ENCODE measurements around the gene CEACAM1. TPM values are rescaled to one million over a fixed set of nuclear protein-coding genes. Genes with fewer than 3 reads are reported as not detected.

Gene CEACAM1
- total RNA-seq, 1 experiment from 2014 or later = 2.4 TPM

DNA sequence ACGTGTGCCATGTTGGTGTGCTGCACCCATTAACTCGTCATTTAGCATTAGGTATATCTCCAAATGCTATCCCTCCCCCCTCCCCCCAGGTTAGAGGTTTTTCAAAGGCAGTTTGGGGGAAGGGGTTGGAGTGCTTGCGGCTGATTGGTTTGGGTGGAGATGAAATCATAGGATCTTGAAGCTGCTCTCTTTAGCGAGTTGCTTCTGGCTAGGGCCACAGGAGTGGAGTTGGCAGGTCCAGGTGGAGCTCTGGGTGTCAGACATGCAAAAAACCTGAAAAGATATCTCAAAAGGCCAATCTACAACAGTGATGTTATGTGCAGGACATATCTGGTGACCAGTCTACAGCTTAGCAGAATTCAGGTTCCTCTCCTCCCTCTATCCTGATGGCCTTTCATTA is 52.9 kb downstream of the CEACAM1 start:
- in situ Hi-C loops (cut with HindIII; ENCODE audit: low pct_unique_long_range_greater_than_20kb, low sequenced_read_pairs) (no loop called here), intact Hi-C loops (cut with micrococcal nuclease; ENCODE audit: unreplicated experiment) (no loop called here)
- no peaks in the 10 kb centered on the region for H3K27me3 ChIP-seq (ENCODE audit: control insufficient read depth, insufficient read depth, low read length)
- H3K4me1 ChIP-seq (ENCODE audit: control insufficient read depth, insufficient read depth, low read length) = no peaks in the 10 kb centered on the region
- H3K36me3 ChIP-seq (ENCODE audit: control insufficient read depth, insufficient read depth, low read length) = no peaks in the 10 kb centered on the region
- no peak overlapping the region for H3K27ac ChIP-seq (ENCODE audit: low read length)
- ATAC-seq = no peak
- no peaks in the 10 kb centered on the region for H3K9me3 ChIP-seq (ENCODE audit: control insufficient read depth, insufficient read depth, low read depth, low read length)
- TF ChIP-seq, protein P1, sequence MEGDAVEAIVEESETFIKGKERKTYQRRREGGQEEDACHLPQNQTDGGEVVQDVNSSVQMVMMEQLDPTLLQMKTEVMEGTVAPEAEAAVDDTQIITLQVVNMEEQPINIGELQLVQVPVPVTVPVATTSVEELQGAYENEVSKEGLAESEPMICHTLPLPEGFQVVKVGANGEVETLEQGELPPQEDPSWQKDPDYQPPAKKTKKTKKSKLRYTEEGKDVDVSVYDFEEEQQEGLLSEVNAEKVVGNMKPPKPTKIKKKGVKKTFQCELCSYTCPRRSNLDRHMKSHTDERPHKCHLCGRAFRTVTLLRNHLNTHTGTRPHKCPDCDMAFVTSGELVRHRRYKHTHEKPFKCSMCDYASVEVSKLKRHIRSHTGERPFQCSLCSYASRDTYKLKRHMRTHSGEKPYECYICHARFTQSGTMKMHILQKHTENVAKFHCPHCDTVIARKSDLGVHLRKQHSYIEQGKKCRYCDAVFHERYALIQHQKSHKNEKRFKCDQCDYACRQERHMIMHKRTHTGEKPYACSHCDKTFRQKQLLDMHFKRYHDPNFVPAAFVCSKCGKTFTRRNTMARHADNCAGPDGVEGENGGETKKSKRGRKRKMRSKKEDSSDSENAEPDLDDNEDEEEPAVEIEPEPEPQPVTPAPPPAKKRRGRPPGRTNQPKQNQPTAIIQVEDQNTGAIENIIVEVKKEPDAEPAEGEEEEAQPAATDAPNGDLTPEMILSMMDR (IDR thresholded peaks at IDR 0.05) = no peak
- TF ChIP-seq POLR2AphosphoS5 (IDR thresholded peaks at IDR 0.05; ENCODE audit: low read depth, low read length) (no peak), SIN3A (IDR thresholded peaks at IDR 0.05; ENCODE audit: borderline replicate concordance, insufficient read depth, low read depth, low read length) (no peak), TCF7L2 (IDR thresholded peaks at IDR 0.05; ENCODE audit: low read depth, low read length) (no peak)
- TF ChIP-seq, protein P2, sequence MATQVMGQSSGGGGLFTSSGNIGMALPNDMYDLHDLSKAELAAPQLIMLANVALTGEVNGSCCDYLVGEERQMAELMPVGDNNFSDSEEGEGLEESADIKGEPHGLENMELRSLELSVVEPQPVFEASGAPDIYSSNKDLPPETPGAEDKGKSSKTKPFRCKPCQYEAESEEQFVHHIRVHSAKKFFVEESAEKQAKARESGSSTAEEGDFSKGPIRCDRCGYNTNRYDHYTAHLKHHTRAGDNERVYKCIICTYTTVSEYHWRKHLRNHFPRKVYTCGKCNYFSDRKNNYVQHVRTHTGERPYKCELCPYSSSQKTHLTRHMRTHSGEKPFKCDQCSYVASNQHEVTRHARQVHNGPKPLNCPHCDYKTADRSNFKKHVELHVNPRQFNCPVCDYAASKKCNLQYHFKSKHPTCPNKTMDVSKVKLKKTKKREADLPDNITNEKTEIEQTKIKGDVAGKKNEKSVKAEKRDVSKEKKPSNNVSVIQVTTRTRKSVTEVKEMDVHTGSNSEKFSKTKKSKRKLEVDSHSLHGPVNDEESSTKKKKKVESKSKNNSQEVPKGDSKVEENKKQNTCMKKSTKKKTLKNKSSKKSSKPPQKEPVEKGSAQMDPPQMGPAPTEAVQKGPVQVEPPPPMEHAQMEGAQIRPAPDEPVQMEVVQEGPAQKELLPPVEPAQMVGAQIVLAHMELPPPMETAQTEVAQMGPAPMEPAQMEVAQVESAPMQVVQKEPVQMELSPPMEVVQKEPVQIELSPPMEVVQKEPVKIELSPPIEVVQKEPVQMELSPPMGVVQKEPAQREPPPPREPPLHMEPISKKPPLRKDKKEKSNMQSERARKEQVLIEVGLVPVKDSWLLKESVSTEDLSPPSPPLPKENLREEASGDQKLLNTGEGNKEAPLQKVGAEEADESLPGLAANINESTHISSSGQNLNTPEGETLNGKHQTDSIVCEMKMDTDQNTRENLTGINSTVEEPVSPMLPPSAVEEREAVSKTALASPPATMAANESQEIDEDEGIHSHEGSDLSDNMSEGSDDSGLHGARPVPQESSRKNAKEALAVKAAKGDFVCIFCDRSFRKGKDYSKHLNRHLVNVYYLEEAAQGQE (IDR thresholded peaks at IDR 0.05; ENCODE audit: insufficient read depth in 1 of 2, low read depth in 2 of 2, low read length in 1 of 2) = no peak
- no peak overlapping the region for H3K4me3 ChIP-seq (ENCODE audit: low read depth in 2 of 2, low read length in 2 of 2)
- BruUV-seq (replicated peaks) = no TSS peak
- ChIA-PET POLR2A (no interaction called here), CTCF (no interaction called here)
- DNase-seq (ENCODE audit: low read depth, low spot score) = no peak

DNA sequence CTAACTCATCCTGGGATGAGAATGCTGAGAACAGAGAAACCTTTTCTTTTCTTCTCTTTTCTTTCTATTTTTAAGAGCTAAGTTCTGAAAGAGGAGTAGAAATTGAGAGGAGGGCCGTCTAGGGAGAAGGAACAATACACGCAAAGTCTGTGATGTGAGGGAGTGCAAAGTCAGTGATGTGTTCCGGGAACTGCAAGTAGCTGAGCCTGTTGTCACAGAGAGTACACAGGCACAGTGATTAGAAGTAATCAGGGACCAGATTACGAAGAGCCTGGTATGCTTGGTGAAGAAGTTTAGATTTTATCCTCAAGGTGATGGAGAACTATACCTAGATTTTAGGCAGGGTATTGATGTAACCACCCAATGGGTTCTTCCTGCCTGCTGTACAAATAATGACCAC is 53.5 kb downstream of the CEACAM1 start:
- H3K36me3 ChIP-seq (ENCODE audit: control insufficient read depth, insufficient read depth, low read length) = no peaks in the 10 kb centered on the region
- TF ChIP-seq, protein P2 (IDR thresholded peaks at IDR 0.05; ENCODE audit: insufficient read depth in 1 of 2, low read depth in 2 of 2, low read length in 1 of 2) = no peak
- no peak for TF ChIP-seq POLR2AphosphoS5 (IDR thresholded peaks at IDR 0.05; ENCODE audit: low read depth, low read length)
- TF ChIP-seq SIN3A (IDR thresholded peaks at IDR 0.05; ENCODE audit: borderline replicate concordance, insufficient read depth, low read depth, low read length) = no peak
- TF ChIP-seq TCF7L2 (IDR thresholded peaks at IDR 0.05; ENCODE audit: low read depth, low read length) = no peak
- TF ChIP-seq, protein P1 (IDR thresholded peaks at IDR 0.05) = no peak
- no peaks in the 10 kb centered on the region for H3K4me1 ChIP-seq (ENCODE audit: control insufficient read depth, insufficient read depth, low read length)
- CTCF ChIA-PET = no interaction called here
- POLR2A ChIA-PET = no interaction called here
- H3K27ac ChIP-seq (ENCODE audit: low read length) = no peak overlapping the region
- in situ Hi-C loops (cut with HindIII; ENCODE audit: low pct_unique_long_range_greater_than_20kb, low sequenced_read_pairs) = no loop called here
- no peak overlapping the region for H3K4me3 ChIP-seq (ENCODE audit: low read depth in 2 of 2, low read length in 2 of 2)
- ATAC-seq (no peak), DNase-seq (ENCODE audit: low read depth, low spot score) (no peak)
- BruUV-seq (replicated peaks) = no TSS peak
- no peaks in the 10 kb centered on the region for H3K9me3 ChIP-seq (ENCODE audit: control insufficient read depth, insufficient read depth, low read depth, low read length)
- intact Hi-C loops (cut with micrococcal nuclease; ENCODE audit: unreplicated experiment) = no loop called here
- no peaks in the 10 kb centered on the region for H3K27me3 ChIP-seq (ENCODE audit: control insufficient read depth, insufficient read depth, low read length)
